ENCODE measurements around the gene CDH4.

- TF ChIP-seq CTCF (conservative IDR thresholded peaks at IDR 0.05) (no peak), EZH2 (IDR thresholded peaks at IDR 0.05; ENCODE audit: low read depth) (no peak)
Measured at GRCh38 chr20:61483336-61484067, 231.4 kb downstream of the CDH4 start.
